Right lung (tissue), 10 donors: Measurements from ENCODE around the gene TIE1. TPM values are rescaled to one million over a fixed set of nuclear protein-coding genes. Genes with fewer than 3 reads are reported as not detected.
A peak's percentile ranks its signal among the peaks of the same experiment; 100 is the strongest.

Source experiments
- DNase-seq, 2 donors: peaks; one replicate each; pipeline ENCODE4 v3.0.0-alpha.2; 2013
- long read RNA-seq, 8 donors: transcript quantifications; one replicate each; lab custom pipeline, GENCODE V29; 2026
- polyA plus RNA-seq, 5 donors: library from polyadenylated mRNA; unstranded; fragments of 120-200 nt; gene quantifications; one replicate each; pipeline versions ENCODE4 v1.2.1 to v1.2.3, GENCODE V29; 2013; ENCODE audit warnings: inconsistent platforms in 1 of 5, low replicate concordance in 1 of 5; ENCODE audit not compliant: insufficient read length in 5 of 5, insufficient read depth in 1 of 5

TIE1 gene
- polyA plus RNA-seq, result 10 to 100 TPM; 74.8 to 99.7 (median 89.7) TPM
- long read RNA-seq, donor 1, transcript TIE1-201 (23 exons, 3,882 nt), result major isoform, 5 of 13 reads
- long read RNA-seq, donor 1, partial matches to known transcripts, result 7 of 13 reads
- long read RNA-seq, donor 1, other reads (novel, unspliced or antisense), result 0 of 13 reads
- long read RNA-seq, donor 2, transcript TIE1-201 (23 exons, 3,882 nt), result major isoform, 6 of 16 reads
- long read RNA-seq, donor 2, partial matches to known transcripts, result 9 of 16 reads
- long read RNA-seq, donor 2, other reads (novel, unspliced or antisense), result 0 of 16 reads
- long read RNA-seq, donor 3, partial matches to known transcripts, result 0 of 3 reads
- long read RNA-seq, donor 3, other reads (novel, unspliced or antisense), result 0 of 3 reads
- long read RNA-seq, donor 4, partial matches to known transcripts, result 15 of 19 reads
- long read RNA-seq, donor 4, other reads (novel, unspliced or antisense), result 0 of 19 reads
- long read RNA-seq, donor 5, transcript TIE1-201 (23 exons, 3,882 nt), result major isoform, 5 of 19 reads
- long read RNA-seq, donor 5, partial matches to known transcripts, result 14 of 19 reads
- long read RNA-seq, donor 5, other reads (novel, unspliced or antisense), result 0 of 19 reads
- long read RNA-seq, donor 6, transcript TIE1-201 (23 exons, 3,882 nt), result major isoform, 16 of 31 reads
- long read RNA-seq, donor 6, partial matches to known transcripts, result 13 of 31 reads
- long read RNA-seq, donor 6, other reads (novel, unspliced or antisense), result 0 of 31 reads
- long read RNA-seq, donor 7, result 0 reads
- long read RNA-seq, donor 8, partial matches to known transcripts, result 6 of 8 reads
- long read RNA-seq, donor 8, other reads (novel, unspliced or antisense), result 0 of 8 reads

GRCh38 chr1:43300378-43301094, at the start of gene TIE1:
TSS of gene TIE1 (plus strand) at chr1:43300982. CDS start at chr1:43301072, 90 bp downstream.
- no peak for DNase-seq

GRCh38 chr1:43251024-43251423, 49.8 kb upstream of the TIE1 start:
- no peak for DNase-seq

- DNase-seq, result no peak
Measured at GRCh38 chr1:43252225-43252624, 48.6 kb upstream of the TIE1 start.

- no peak for DNase-seq
Measured at GRCh38 chr1:43253173-43253572, 47.6 kb upstream of the TIE1 start.

- no peak for DNase-seq
Measured at GRCh38 chr1:43253876-43254275, 46.9 kb upstream of the TIE1 start.

- no peak for DNase-seq
Measured at GRCh38 chr1:43255438-43256210, 45.2 kb upstream of the TIE1 start.

- DNase-seq, result peak in 1 of 2 donors; percentile 15
Measured at GRCh38 chr1:43256675-43257570, 43.9 kb upstream of the TIE1 start.

- no peak for DNase-seq
Measured at GRCh38 chr1:43258370-43258769, 42.4 kb upstream of the TIE1 start.

GRCh38 chr1:43265431-43265830, 35.4 kb upstream of the TIE1 start:
- DNase-seq, result no peak

- no peak for DNase-seq
Measured at GRCh38 chr1:43266881-43267280, 33.9 kb upstream of the TIE1 start.

- peak in 1 of 2 donors; percentile 20 for DNase-seq
Measured at GRCh38 chr1:43267291-43267805, 33.4 kb upstream of the TIE1 start.

GRCh38 chr1:43267818-43268425, 32.9 kb upstream of the TIE1 start:
- no peak for DNase-seq

GRCh38 chr1:43269627-43270375, 31.0 kb upstream of the TIE1 start, which contains the start of gene TMEM125:
TSS of gene TMEM125 (plus strand) at chr1:43269983. CDS start at chr1:43272723, 2,740 bp downstream.
- peak; percentile 60 to 63 for DNase-seq

- DNase-seq, result peak; percentile 58 to 64
Measured at GRCh38 chr1:43270421-43271095, 30.2 kb upstream of the TIE1 start.

- DNase-seq, result no peak
Measured at GRCh38 chr1:43271186-43272118, 29.3 kb upstream of the TIE1 start.

GRCh38 chr1:43272161-43272560, 28.6 kb upstream of the TIE1 start:
- DNase-seq, result no peak
